Measurements from ENCODE around the gene UNC13A. TPM values are rescaled to one million over a fixed set of nuclear protein-coding genes. Genes with fewer than 3 reads are reported as not detected.
"Not testable (repeated sequence)": the region's sequence is repeated elsewhere in the genome, so short reads cannot be mapped to it uniquely, and the experiment has no call there.

The UNC13A gene
- total RNA-seq, 4 donors from 2014 or later: 0.38 to 0.83 (median 0.62) TPM

- peaks cover 0 to 49% (median 0%) of the 10 kb centered on the region in 3 donors for H3K36me3 ChIP-seq
- TF ChIP-seq CTCF (IDR thresholded peaks at IDR 0.05): no peak
- TF ChIP-seq POLR2A (IDR thresholded peaks at IDR 0.05): no peak
- DNase-seq: no peak
- H3K27ac ChIP-seq: no peak overlapping the region
- no peak overlapping the region for H3K4me3 ChIP-seq
- H3K27me3 ChIP-seq: no peaks in the 10 kb centered on the region
- no peaks in the 10 kb centered on the region for H3K4me1 ChIP-seq
- H3K9me3 ChIP-seq: no peaks in the 10 kb centered on the region
Measured at GRCh38 chr19:17577457-17578097, 110.6 kb downstream of the UNC13A start.

- H3K9me3 ChIP-seq: no peaks in the 10 kb centered on the region
- H3K27ac ChIP-seq: peak overlapping the region in 1 of 4 donors; percentile 6
- H3K36me3 ChIP-seq: peaks cover 0 to 49% (median 0%) of the 10 kb centered on the region in 3 donors
- DNase-seq: peak in 2 of 3 donors; percentile 69 to 86
- no peaks in the 10 kb centered on the region for H3K27me3 ChIP-seq
- H3K4me3 ChIP-seq: no peak overlapping the region
- H3K4me1 ChIP-seq: no peaks in the 10 kb centered on the region
- TF ChIP-seq POLR2A (IDR thresholded peaks at IDR 0.05): no peak
- TF ChIP-seq CTCF (IDR thresholded peaks at IDR 0.05): no peak
Measured at GRCh38 chr19:17576758-17577456, 111.2 kb downstream of the UNC13A start.

- TF ChIP-seq POLR2A (IDR thresholded peaks at IDR 0.05) (no peak), CTCF (IDR thresholded peaks at IDR 0.05) (no peak)
- no peak for DNase-seq
- H3K4me1 ChIP-seq: no peaks in the 10 kb centered on the region
- no peaks in the 10 kb centered on the region for H3K27me3 ChIP-seq
- no peaks in the 10 kb centered on the region for H3K9me3 ChIP-seq
- H3K36me3 ChIP-seq: peaks cover 0 to 49% (median 0%) of the 10 kb centered on the region in 3 donors
- peak overlapping the region in 1 of 4 donors; percentile 6 for H3K27ac ChIP-seq
- no peak overlapping the region for H3K4me3 ChIP-seq
Measured at GRCh38 chr19:17575871-17576757, 112.0 kb downstream of the UNC13A start.

- no peaks in the 10 kb centered on the region for H3K4me1 ChIP-seq
- H3K4me3 ChIP-seq: no peak overlapping the region
- TF ChIP-seq POLR2A (IDR thresholded peaks at IDR 0.05) (no peak), CTCF (IDR thresholded peaks at IDR 0.05) (no peak)
- H3K27me3 ChIP-seq: no peaks in the 10 kb centered on the region
- no peak for DNase-seq
- peaks cover 0 to 56% (median 0%) of the 10 kb centered on the region in 3 donors for H3K36me3 ChIP-seq
- H3K9me3 ChIP-seq: no peaks in the 10 kb centered on the region
- no peak overlapping the region for H3K27ac ChIP-seq
Measured at GRCh38 chr19:17572638-17573037, 115.5 kb downstream of the UNC13A start.

- Histone ChIP-seq H3K9me3 (no peaks in the 10 kb centered on the region), H3K4me3 (no peak overlapping the region), H3K4me1 (no peaks in the 10 kb centered on the region), H3K27ac (no peak overlapping the region), H3K36me3 (peaks cover 0 to 60% (median 0%) of the 10 kb centered on the region in 3 donors), H3K27me3 (no peaks in the 10 kb centered on the region)
- no peak for DNase-seq
- TF ChIP-seq CTCF (IDR thresholded peaks at IDR 0.05): no peak
Measured at GRCh38 chr19:17570791-17571190, 117.4 kb downstream of the UNC13A start.

GRCh38 chr19:17570291-17570690 is 117.9 kb downstream of the UNC13A start:
- peaks cover 0 to 63% (median 0%) of the 10 kb centered on the region in 3 donors for H3K36me3 ChIP-seq
- not testable (repeated sequence) for DNase-seq

More at GRCh38 chr19:17570291-17570690, 117.9 kb downstream of the UNC13A start:
- not testable (repeated sequence) for H3K4me1 ChIP-seq, H3K4me3 ChIP-seq, H3K27me3 ChIP-seq, H3K27ac ChIP-seq, H3K9me3 ChIP-seq
